H1 (cell line): Measurements from ENCODE around the gene GCC1. TPM values are rescaled to one million over a fixed set of nuclear protein-coding genes. Genes with fewer than 3 reads are reported as not detected.

Experiments
- CTCF ChIA-PET: fragments of 300-600 bp; sonication (Branson Sonifier 250); formaldehyde crosslinking; loops from one replicate; lab custom pipeline; 2021; ENCODE audit not compliant: partially characterized antibody; lab: Charles Lee
- POLR2A ChIA-PET: fragments of 300-600 bp; sonication (Branson Sonifier 250); formaldehyde crosslinking; loops from one replicate; lab custom pipeline; 2021; ENCODE audit warnings: inconsistent platforms; ENCODE audit not compliant: partially characterized antibody; lab: Charles Lee
- DNase-seq, 2 experiments: peaks; one replicate each; pipeline versions ENCODE4 v3.0.0 to v3.0.0-alpha.2; 2010 to 2022; ENCODE audit warnings: low spot score in 2 of 2, low read depth in 1 of 2, mixed read lengths in 1 of 2
- FAIRE-seq: peaks from 2 replicates; lab custom pipeline; 2011; peaks lifted over from hg19 to GRCh38; lab: Jason Lieb, UNC
- H2AFZ ChIP-seq: 2 replicates; pipeline ENCODE4 v1.8.1; 2012; ENCODE audit warnings: low read length, inconsistent platforms
- H2AK5ac ChIP-seq: 2 replicates; pipeline ENCODE4 v1.6.1; 2013; ENCODE audit warnings: low read depth, low read length
- H2BK120ac ChIP-seq: replicated peaks from 2 replicates; pipeline ENCODE3; 2013; ENCODE audit warnings: low read depth, low read length, inconsistent platforms
- H2BK12ac ChIP-seq: 2 replicates; pipeline ENCODE4 v1.6.1; 2013; ENCODE audit warnings: low read depth, low read length
- H2BK15ac ChIP-seq: 2 replicates; pipeline ENCODE4 v1.6.1; 2013; ENCODE audit warnings: low read length
- H2BK20ac ChIP-seq: 2 replicates; pipeline ENCODE4 v1.6.1; 2013; ENCODE audit warnings: low read length
- H2BK5ac ChIP-seq: 2 replicates; pipeline ENCODE4 v1.6.1; 2013; ENCODE audit warnings: low read depth, low read length
- H3K14ac ChIP-seq: 2 replicates; pipeline ENCODE4 v1.6.1; 2013; ENCODE audit warnings: inconsistent platforms; ENCODE audit not compliant: insufficient read length
- H3K18ac ChIP-seq: 2 replicates; pipeline ENCODE4 v1.6.1; 2013; ENCODE audit warnings: low read length; ENCODE audit errors: extremely low read depth
- H3K23ac ChIP-seq: 2 replicates; pipeline ENCODE4 v1.6.1; 2013; ENCODE audit warnings: inconsistent platforms; ENCODE audit not compliant: insufficient read length
- H3K23me2 ChIP-seq: 2 replicates; pipeline ENCODE4 v1.6.1; 2013; ENCODE audit warnings: low read depth, low read length
- H3K27ac ChIP-seq: 2 replicates; pipeline ENCODE4 v1.6.1; 2011; ENCODE audit warnings: low read depth, low read length, inconsistent platforms
- H3K27me3 ChIP-seq, 4 experiments: replicated peaks in 1 of 4; 1 replicate in 1 of 4; 2 replicates in 3 of 4; pipeline versions ENCODE4 v1.6.1 to v1.8.1; 2011 to 2013; ENCODE audit warnings: low read length in 3 of 4, mild to moderate bottlenecking in 3 of 4, inconsistent platforms in 2 of 4, mixed read lengths in 2 of 4, moderate library complexity in 1 of 4; ENCODE audit not compliant: control insufficient read depth in 3 of 4, insufficient read depth in 3 of 4; ENCODE audit errors: extremely low read depth in 1 of 4
- H3K36me3 ChIP-seq, 4 experiments: 2 replicates each; pipeline versions ENCODE4 v1.6.1 to v1.8.1; 2011 to 2013; ENCODE audit warnings: mild to moderate bottlenecking in 4 of 4, low read length in 3 of 4, moderate library complexity in 2 of 4, control low read depth in 1 of 4, inconsistent platforms in 1 of 4; ENCODE audit not compliant: insufficient read depth in 4 of 4, control insufficient read depth in 2 of 4
- H3K4ac ChIP-seq: replicated peaks from 2 replicates; pipeline ENCODE3; 2013; ENCODE audit warnings: low read length, low read depth, mixed read lengths, inconsistent platforms; ENCODE audit not compliant: insufficient read length
- H3K4me1 ChIP-seq, 4 experiments: replicated peaks in 1 of 4; 1 replicate in 1 of 4; 2 replicates in 3 of 4; pipeline versions ENCODE4 v1.6.1 to v1.8.1; 2011 to 2013; ENCODE audit warnings: low read length in 3 of 4, inconsistent platforms in 2 of 4, mixed read lengths in 1 of 4; ENCODE audit not compliant: insufficient read depth in 4 of 4, control insufficient read depth in 3 of 4
- H3K4me2 ChIP-seq, 2 experiments: 2 replicates each; pipeline versions ENCODE4 v1.6.1 to v1.8.1; 2011 to 2013; ENCODE audit warnings: low read depth in 2 of 2, low read length in 2 of 2, control low read depth in 1 of 2, inconsistent platforms in 1 of 2, mild to moderate bottlenecking in 1 of 2; ENCODE audit not compliant: insufficient read depth in 1 of 2
- H3K4me3 ChIP-seq, 4 experiments: fragments of 200-600, 300-600 bp in 1 of 4; sonication (generic), shearing (Covaris generic), sonication (Bioruptor Twin) in 1 of 4; 2 replicates each; pipeline versions ENCODE4 v1.5.1 to v1.8.1; 2011 to 2016; ENCODE audit warnings: low read length in 4 of 4, low read depth in 3 of 4, control low read depth in 2 of 4, inconsistent platforms in 2 of 4, mild to moderate bottlenecking in 2 of 4, mixed read lengths in 1 of 4, moderate library complexity in 1 of 4; ENCODE audit not compliant: insufficient read depth in 2 of 4; ENCODE audit errors: extremely low read depth in 1 of 4
- H3K56ac ChIP-seq: replicated peaks from 2 replicates; pipeline ENCODE3; 2013; ENCODE audit warnings: low read depth, mild to moderate bottlenecking, mixed read lengths, low read length, inconsistent platforms; ENCODE audit not compliant: insufficient read length
- H3K79me1 ChIP-seq: 2 replicates; pipeline ENCODE4 v1.6.1; 2013; ENCODE audit warnings: low read depth, low read length, control low read depth
- H3K79me2 ChIP-seq, 2 experiments: 2 replicates each; pipeline versions ENCODE4 v1.6.1 to v1.8.1; 2012 to 2013; ENCODE audit warnings: low read length in 2 of 2, mild to moderate bottlenecking in 2 of 2, inconsistent platforms in 1 of 2; ENCODE audit not compliant: insufficient read depth in 2 of 2, control insufficient read depth in 1 of 2
- H3K9ac ChIP-seq, 4 experiments: replicated peaks in 1 of 4; 1 replicate in 1 of 4; 2 replicates in 3 of 4; pipeline versions ENCODE4 v1.6.1 to v1.8.1; 2011 to 2013; ENCODE audit warnings: low read depth in 3 of 4, low read length in 3 of 4, control low read depth in 2 of 4, mild to moderate bottlenecking in 2 of 4, moderate library complexity in 2 of 4, inconsistent platforms in 1 of 4; ENCODE audit errors: extremely low read depth in 1 of 4
- H3K9me3 ChIP-seq, 2 experiments: 2 replicates each; pipeline versions ENCODE4 v1.6.1 to v1.8.1; 2012 to 2013; ENCODE audit warnings: mild to moderate bottlenecking in 2 of 2, moderate library complexity in 2 of 2, control low read depth in 1 of 2, inconsistent platforms in 1 of 2, low read depth in 1 of 2, low read length in 1 of 2, mixed read lengths in 1 of 2; ENCODE audit not compliant: insufficient read depth in 2 of 2
- H4K20me1 ChIP-seq, 2 experiments: replicated peaks in 1 of 2; 2 replicates each; pipeline versions ENCODE3 to v1.8.1; 2011 to 2013; ENCODE audit warnings: inconsistent platforms in 2 of 2, low read length in 2 of 2, mild to moderate bottlenecking in 1 of 2; ENCODE audit not compliant: insufficient read depth in 2 of 2, control insufficient read depth in 1 of 2
- H4K5ac ChIP-seq: 2 replicates; pipeline ENCODE4 v1.6.1; 2013; ENCODE audit warnings: low read length, low read depth, mixed read lengths, inconsistent platforms; ENCODE audit not compliant: insufficient read length
- H4K8ac ChIP-seq: 2 replicates; pipeline ENCODE4 v1.8.0; 2013; ENCODE audit warnings: mild to moderate bottlenecking, moderate library complexity, low read length, inconsistent platforms; ENCODE audit not compliant: insufficient read depth; ENCODE audit errors: extremely low read depth
- H4K91ac ChIP-seq: replicated peaks from 2 replicates; pipeline ENCODE3; 2013; ENCODE audit warnings: low read length, mixed read lengths, inconsistent platforms; ENCODE audit not compliant: insufficient read length
- E2F6 ChIP-seq: IDR thresholded peaks from 2 replicates; pipeline ENCODE4 v1.6.1; 2012; ENCODE audit warnings: inconsistent platforms
- GABPA ChIP-seq: IDR thresholded peaks from 2 replicates; pipeline ENCODE4 v1.6.1; 2011; ENCODE audit warnings: mild to moderate bottlenecking, low read length, moderate library complexity, borderline replicate concordance; ENCODE audit not compliant: insufficient read depth
- HDAC2 ChIP-seq, 2 experiments: fragments of 300-600 bp in 1 of 2; sonication (generic) in 1 of 2; IDR thresholded peaks; 2 replicates each; pipeline ENCODE4 v1.6.1; 2011 to 2012; ENCODE audit warnings: low read depth in 2 of 2, low read length in 2 of 2, mild to moderate bottlenecking in 2 of 2, moderate library complexity in 2 of 2, borderline replicate concordance in 1 of 2, inconsistent platforms in 1 of 2
- NANOG ChIP-seq: IDR thresholded peaks from 2 replicates; pipeline ENCODE4 v1.6.1; 2011; ENCODE audit warnings: low read length, low read depth, mild to moderate bottlenecking, inconsistent platforms; ENCODE audit not compliant: insufficient read depth, poor library complexity, severe bottlenecking
- SAP30 ChIP-seq: fragments of 300-600 bp; sonication (generic); IDR thresholded peaks from 2 replicates; pipeline ENCODE4 v1.7.1; 2012; ENCODE audit warnings: low read length, moderate library complexity, mild to moderate bottlenecking, inconsistent platforms; ENCODE audit not compliant: insufficient read depth, insufficient replicate concordance
- SIN3A ChIP-seq, 2 experiments: IDR thresholded peaks in 1 of 2; conservative IDR thresholded peaks in 1 of 2; 2 replicates each; pipeline ENCODE4 v1.6.1; 2011 to 2012; ENCODE audit warnings: low read length in 2 of 2, improper control_type of control experiment in 1 of 2, low read depth in 1 of 2, mild to moderate bottlenecking in 1 of 2
- TBP ChIP-seq: IDR thresholded peaks from 2 replicates; pipeline ENCODE4 v1.6.1; 2011; ENCODE audit warnings: low read depth, low read length, improper control_type of control experiment
- WGBS, 2 experiments: shearing (Covaris generic) in 1 of 2; methylation state at CpG; one replicate each; pipeline versions ENCODE4 v1.1.6 to v1.1.7; 2013 to 2015; ENCODE audit warnings: low lambda C conversion rate in 2 of 2, mixed read lengths in 2 of 2, inconsistent platforms in 1 of 2, low coverage in 1 of 2, missing lambda C conversion rate in 1 of 2; ENCODE audit not compliant: insufficient replicate concordance in 2 of 2, insufficient coverage in 1 of 2, insufficient read length in 1 of 2; ENCODE audit errors: extremely low coverage in 1 of 2, missing lambda C conversion rate in 1 of 2; 5-methylcytosine and 5-hydroxymethylcytosine counted together
- polyA plus RNA-seq, 7 experiments: library from polyadenylated mRNA; depleted of rRNA in 3 of 7; stranded (reverse) in 5 of 7; unstranded in 2 of 7; fragments of >200 nt in 5 of 7; fragments of 200-250 nt in 2 of 7; gene quantifications; 1 replicate in 5 of 7; 2 replicates in 1 of 7; 4 replicates in 1 of 7; pipeline versions ENCODE4 v1.2.1 to v1.2.3, GENCODE V29; 2011 to 2013; ENCODE audit warnings: missing spikeins in 2 of 7, mixed read lengths in 2 of 7
- total RNA-seq: library from RNA; stranded (reverse); fragmentation: NEBNext Ultra II Directional; extraction: Animal tissue kit (Norgen Biotek cat#: 25700); gene quantifications from 2 replicates; pipeline ENCODE4 v1.2.1, GENCODE V29; 2021

The GCC1 gene
- total and polyA plus RNA-seq, 2 of the 8 experiments (the other 6 are each of a cell fraction or from before 2014, with no cell fraction given) = 3.3 to 15.0 TPM

DNA sequence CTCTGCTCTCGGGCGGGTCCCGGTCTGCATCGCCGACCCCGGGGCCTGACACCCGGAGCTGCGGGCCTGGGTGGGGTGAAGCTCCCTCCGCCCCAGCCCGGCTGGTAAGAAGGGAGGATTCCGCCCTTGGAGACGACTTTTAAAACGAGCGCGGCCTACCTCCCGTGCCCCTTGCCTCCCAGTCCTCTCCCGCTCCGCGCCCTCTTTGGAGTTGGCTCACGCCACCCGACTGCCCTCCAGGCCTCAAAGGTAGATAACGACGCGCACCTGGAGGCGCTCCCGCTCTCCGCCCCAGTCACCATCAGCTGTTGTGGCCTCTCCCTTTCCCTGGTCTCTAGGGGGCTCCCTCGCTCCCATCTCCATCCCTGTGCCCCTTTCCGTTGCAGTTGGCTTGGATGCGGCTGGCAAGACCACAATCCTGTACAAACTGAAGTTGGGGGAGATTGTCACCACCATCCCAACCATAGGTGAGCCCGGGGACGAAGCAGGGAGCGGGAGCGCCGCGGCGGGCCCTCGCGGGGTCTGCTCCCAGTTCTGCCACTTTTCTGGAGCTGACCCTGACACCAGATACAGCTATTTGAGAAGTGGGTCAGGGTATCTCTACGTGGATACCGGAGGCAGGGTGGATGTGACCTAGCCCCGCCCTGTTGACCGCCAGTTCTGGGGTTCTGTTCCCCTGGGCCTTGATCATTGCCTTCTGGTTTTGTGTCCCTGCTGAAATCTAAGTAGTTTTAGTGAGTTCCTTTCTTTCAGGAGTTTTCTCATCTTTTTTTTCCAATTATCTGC lies 3.5 kb upstream of the GCC1 start:
- Histone ChIP-seq H4K91ac (peak overlapping the region; percentile 10), H3K27ac (peak overlapping the region; percentile 91), H2BK120ac (no peak overlapping the region), H3K9me3 (no peaks in the 10 kb centered on the region), H4K5ac (peak overlapping the region; percentile 29), H3K36me3 (peaks cover 5 to 15% (median 13%) of the 10 kb centered on the region in 4 experiments), H3K14ac (no peak overlapping the region), H4K20me1 (peaks cover 4 to 14% of the 10 kb centered on the region in 2 experiments), H2AK5ac (no peak overlapping the region), H3K27me3 (peaks cover 5 to 23% (median 22%) of the 10 kb centered on the region in 4 experiments), H3K4me3 (peak overlapping the region; percentile 65 to 92 (median 88)), H2AFZ (peak overlapping the region; percentile 94), H2BK12ac (no peak overlapping the region), H3K9ac (peak overlapping the region; percentile 53 to 93 (median 90)), H3K4me2 (peak overlapping the region; percentile 90 to 95), H2BK5ac (peak overlapping the region; percentile 28; the same call in 1 of the 2 replicates), H3K79me2 (peaks cover 0 to 11% of the 10 kb centered on the region in 2 experiments; a peak in 1 of 4 replicates), H3K79me1 (peaks cover 8% of the 10 kb centered on the region; the same call in 1 of the 2 replicates), H3K18ac (no peak overlapping the region), H3K23me2 (peaks cover 10% of the 10 kb centered on the region), H2BK20ac (no peak overlapping the region), H2BK15ac (no peak overlapping the region), H4K8ac (peak overlapping the region; percentile 97), H3K56ac (no peak overlapping the region), H3K23ac (no peak overlapping the region), H3K4ac (no peak overlapping the region), H3K4me1 (peaks cover 6 to 18% (median 8%) of the 10 kb centered on the region in 4 experiments)
- 5% methylated on average over 41 of the region's 43 CpGs; no CpG with 5 or more reads in 1 of the 2 experiments for WGBS, 2 experiments
- no peak for FAIRE-seq
- ChIA-PET POLR2A (interaction anchor here (0.5 to 1.9 kb wide), 6 partner anchors 9 to 87 kb away, joined by 3 to 7 read pairs (median 5); no protein-coding TSS in a partner anchor), CTCF (interaction anchor here (0.6 to 8.1 kb wide), 22 partner anchors 10 to 445 kb away, joined by 3 to 55 read pairs (median 3); partner anchors contain the start of gene SND1)
- DNase-seq = peak; percentile 31 to 84
- TF ChIP-seq NANOG = no peak
- no peak; the same call in 1 of the 2 replicates for TF ChIP-seq GABPA
- TF ChIP-seq SAP30 = peak; percentile 69
- peak; percentile 18 to 79; a peak in 2 of 4 replicates for TF ChIP-seq HDAC2 (IDR thresholded peaks at IDR 0.05; ENCODE audit: borderline replicate concordance in 1 of 2, low read depth in 2 of 2, low read length in 2 of 2)
- TF ChIP-seq SIN3A (conservative IDR thresholded peaks at IDR 0.05 in 1 of 2, IDR thresholded peaks at IDR 0.05 in 1 of 2; ENCODE audit: low read depth in 1 of 2, low read length in 2 of 2) = peak; percentile 91 to 96
- peak; percentile 68 for TF ChIP-seq E2F6
- TF ChIP-seq TBP = peak; percentile 51; the same call in 1 of the 2 replicates
